B cell (primary cell): ENCODE data around the gene CACNA1A. TPM values are rescaled to one million over a fixed set of nuclear protein-coding genes. Genes with fewer than 3 reads are reported as not detected.

Experiments
- ATAC-seq: fragments of 200-7000 bp; cut with Tn5 transposase; one replicate; pipeline ENCODE4 v1.10.0; 2021; ENCODE audit warnings: low read depth, mild to moderate bottlenecking, moderate number of reproducible peaks, moderate library complexity
- CTCF ChIA-PET: fragments of 350-600 bp; sonication (Branson Sonifier 250); formaldehyde crosslinking; loops from one replicate; lab custom pipeline; 2021; ENCODE audit warnings: antibody characterized with exemption, inconsistent platforms; lab: Charles Lee
- POLR2A ChIA-PET: fragments of 350-600 bp; sonication (Branson Sonifier 250); formaldehyde crosslinking; loops from one replicate; lab custom pipeline; 2021; ENCODE audit warnings: antibody characterized with exemption; lab: Charles Lee
- DNase-seq: peaks from one replicate; pipeline ENCODE4 v3.0.0; 2013
- H2AFZ ChIP-seq: 2 replicates; pipeline ENCODE4 v1.6.1; 2012; ENCODE audit warnings: mild to moderate bottlenecking, low read depth, low read length; ENCODE audit not compliant: insufficient read depth, poor library complexity, severe bottlenecking
- H3K27ac ChIP-seq, 2 donors: 1 replicate in 1 of 2; 2 replicates in 1 of 2; pipeline ENCODE4 v1.5.1; 2012 to 2013; ENCODE audit warnings: low read length in 2 of 2, mild to moderate bottlenecking in 2 of 2, moderate library complexity in 1 of 2
- H3K27me3 ChIP-seq, 4 experiments: fragments of 200-600 bp in 1 of 4; sonication (generic) in 1 of 4; replicated peaks in 1 of 4; 1 replicate in 2 of 4; 2 replicates in 2 of 4; pipeline versions ENCODE4 v1.6.1 to v1.7.0; 2013 to 2016; ENCODE audit warnings: low read length in 3 of 4, mild to moderate bottlenecking in 2 of 4, mixed read lengths in 1 of 4, moderate library complexity in 1 of 4; ENCODE audit not compliant: insufficient read depth in 4 of 4, control insufficient read depth in 3 of 4; ENCODE audit errors: control extremely low read depth in 1 of 4
- H3K36me3 ChIP-seq, 2 experiments: replicated peaks in 1 of 2; 1 replicate in 1 of 2; 2 replicates in 1 of 2; pipeline versions ENCODE4 v1.6.1 to v1.7.1; 2013; ENCODE audit warnings: low read length in 1 of 2; ENCODE audit not compliant: insufficient read depth in 2 of 2, control insufficient read depth in 1 of 2; ENCODE audit errors: control extremely low read depth in 1 of 2, extremely low read depth in 1 of 2
- H3K4me1 ChIP-seq, 2 donors: fragments of 200-600 bp in 1 of 2; sonication (generic) in 1 of 2; 1 replicate in 1 of 2; 2 replicates in 1 of 2; pipeline versions ENCODE4 v1.5.1 to v1.6.1; 2013 to 2017; ENCODE audit warnings: low read length in 2 of 2; ENCODE audit not compliant: control insufficient read depth in 2 of 2, insufficient read depth in 2 of 2
- H3K4me2 ChIP-seq: replicated peaks from 2 replicates; pipeline ENCODE3; 2012; ENCODE audit warnings: mild to moderate bottlenecking, low read depth, low read length; ENCODE audit not compliant: poor library complexity, severe bottlenecking
- H3K4me3 ChIP-seq, 5 experiments: fragments of 200-600 bp in 1 of 5; sonication (generic) in 1 of 5; 1 replicate in 3 of 5; 2 replicates in 2 of 5; pipeline versions ENCODE4 v1.5.1 to v1.7.0; 2011 to 2016; ENCODE audit warnings: low read length in 4 of 5, mild to moderate bottlenecking in 4 of 5, low read depth in 2 of 5, control low read depth in 1 of 5, moderate library complexity in 1 of 5; ENCODE audit not compliant: insufficient read depth in 1 of 5; ENCODE audit errors: control extremely low read depth in 1 of 5, extremely low read depth in 1 of 5
- H3K79me2 ChIP-seq: fragments of 200-600 bp; sonication (generic); one replicate; pipeline ENCODE4 v1.6.0; 2016; ENCODE audit warnings: low read length; ENCODE audit not compliant: control insufficient read depth, insufficient read depth
- H3K9ac ChIP-seq: fragments of 200-600 bp; sonication (generic); 2 replicates; pipeline ENCODE4 v1.6.1; 2017; ENCODE audit warnings: mild to moderate bottlenecking, low read length, moderate library complexity
- H3K9me3 ChIP-seq, 3 donors: one replicate each; pipeline versions ENCODE4 v1.6.1 to v1.7.1; 2013; ENCODE audit warnings: low read length in 2 of 3; ENCODE audit not compliant: control insufficient read depth in 2 of 3, insufficient read depth in 1 of 3; ENCODE audit errors: control extremely low read depth in 1 of 3
- H4K20me1 ChIP-seq: 2 replicates; pipeline ENCODE4 v1.6.0; 2012; ENCODE audit warnings: mild to moderate bottlenecking, low read length; ENCODE audit not compliant: insufficient read depth, control insufficient read depth, poor library complexity, severe bottlenecking
- H3K27ac Mint-ChIP-seq: one replicate; pipeline ENCODE4 v1.8.0; 2021; ENCODE audit warnings: mixed read lengths
- H3K27me3 Mint-ChIP-seq: one replicate; pipeline ENCODE4 v1.8.0; 2021; ENCODE audit warnings: mixed read lengths
- H3K4me1 Mint-ChIP-seq: one replicate; pipeline ENCODE4 v1.8.0; 2021; ENCODE audit warnings: mixed read lengths
- H3K4me3 Mint-ChIP-seq: one replicate; pipeline ENCODE4 v1.8.0; 2021; ENCODE audit warnings: mixed read lengths
- H3K9me3 Mint-ChIP-seq: one replicate; pipeline ENCODE4 v1.8.0; 2022; ENCODE audit warnings: mixed read lengths; ENCODE audit not compliant: insufficient read depth
- CTCF ChIP-seq: fragments of 200-600 bp; IDR thresholded peaks from one replicate; pipeline ENCODE4 v1.8.0; 2022; ENCODE audit warnings: antibody characterized with exemption, mild to moderate bottlenecking
- EZH2 ChIP-seq: IDR thresholded peaks from 2 replicates; pipeline ENCODE4 v1.6.1; 2012; ENCODE audit warnings: borderline replicate concordance, low read depth, mild to moderate bottlenecking, moderate library complexity, low read length; ENCODE audit not compliant: insufficient read depth, poor library complexity, severe bottlenecking
- WGBS: methylation state at CpG from one replicate; pipeline ENCODE4 v1.1.5; 2013; ENCODE audit warnings: missing lambda C conversion rate; ENCODE audit not compliant: insufficient coverage; 5-methylcytosine and 5-hydroxymethylcytosine counted together
- intact Hi-C: fragments of 100-400 bp; cut with micrococcal nuclease; formaldehyde crosslinking; loops from one replicate; pipeline ENCODE4 v1.10.0; 2022
- polyA plus RNA-seq: library from polyadenylated mRNA; depleted of rRNA; stranded (reverse); fragments of >200 nt; gene quantifications from 2 replicates; pipeline ENCODE4 v1.2.3, GENCODE V29; 2012
- total RNA-seq, 2 donors: library from RNA; stranded (reverse); fragments of 120-200 nt in 1 of 2; gene quantifications; 1 replicate in 1 of 2; 2 replicates in 1 of 2; pipeline versions ENCODE4 v1.2.3 to v1.2.4, GENCODE V29; 2013 to 2022

The CACNA1A gene
- total and polyA plus RNA-seq, 2 donors (not counting 1 experiment from before 2014, with no cell fraction given): 1.2 to 1.3 TPM

- H3K9me3 Mint-ChIP-seq: no peaks in the 10 kb centered on the region
- ATAC-seq (no peak), DNase-seq (no peak)
- POLR2A ChIA-PET: no interaction called here
- no peak overlapping the region for H3K4me3 Mint-ChIP-seq
- Histone ChIP-seq H3K4me1 (no peaks in the 10 kb centered on the region), H4K20me1 (no peaks in the 10 kb centered on the region), H2AFZ (no peak overlapping the region), H3K79me2 (no peaks in the 10 kb centered on the region), H3K4me3 (no peak overlapping the region), H3K27me3 (peaks cover 0 to 16% (median 6%) of the 10 kb centered on the region in 4 experiments), H3K9me3 (peaks cover 0 to 3% (median 0%) of the 10 kb centered on the region in 3 donors), H3K36me3 (no peaks in the 10 kb centered on the region), H3K4me2 (no peak overlapping the region), H3K27ac (no peak overlapping the region), H3K9ac (no peak overlapping the region)
- TF ChIP-seq CTCF (no peak), EZH2 (no peak)
- no peaks in the 10 kb centered on the region for H3K4me1 Mint-ChIP-seq
- peaks cover 59% of the 10 kb centered on the region for H3K27me3 Mint-ChIP-seq
- H3K27ac Mint-ChIP-seq: no peak overlapping the region
- WGBS: 72% methylated on average over 6 of the region's 7 CpGs
- intact Hi-C loops: no loop called here
- CTCF ChIA-PET: interaction anchor here (0.6 kb wide), 1 partner anchor 1042 kb away, joined by 3 read pairs; no protein-coding TSS in a partner anchor
Measured at GRCh38 chr19:13300421-13301030, 205.8 kb downstream of the CACNA1A start.

GRCh38 chr19:13299838-13300237 is 206.4 kb downstream of the CACNA1A start:
- Histone ChIP-seq H3K9me3 (peaks cover 0 to 3% (median 0%) of the 10 kb centered on the region in 3 donors), H3K27ac (no peak overlapping the region), H4K20me1 (no peaks in the 10 kb centered on the region), H3K4me2 (no peak overlapping the region), H3K27me3 (peaks cover 0 to 15% (median 7%) of the 10 kb centered on the region in 4 experiments), H3K9ac (no peak overlapping the region), H3K79me2 (no peaks in the 10 kb centered on the region), H2AFZ (no peak overlapping the region), H3K36me3 (no peaks in the 10 kb centered on the region), H3K4me1 (no peaks in the 10 kb centered on the region), H3K4me3 (no peak overlapping the region)
- H3K27me3 Mint-ChIP-seq: peaks cover 57% of the 10 kb centered on the region
- ATAC-seq (no peak), DNase-seq (no peak)
- POLR2A ChIA-PET: no interaction called here
- no peak overlapping the region for H3K4me3 Mint-ChIP-seq
- no peaks in the 10 kb centered on the region for H3K9me3 Mint-ChIP-seq
- H3K4me1 Mint-ChIP-seq: no peaks in the 10 kb centered on the region
- WGBS: 79% methylated on average over 8 of the region's 10 CpGs
- intact Hi-C loops: no loop called here
- CTCF ChIA-PET: interaction anchor here (0.6 kb wide), 1 partner anchor 1041 kb away, joined by 3 read pairs; no protein-coding TSS in a partner anchor
- TF ChIP-seq EZH2 (no peak), CTCF (no peak)
- H3K27ac Mint-ChIP-seq: no peak overlapping the region
